Measurements from ENCODE around the gene PHLDB1. TPM values are rescaled to one million over a fixed set of nuclear protein-coding genes. Genes with fewer than 3 reads are reported as not detected.

PHLDB1 gene
- total RNA-seq (2022): 31.1 and 36.2 TPM in 2 replicates
- Bru-seq, nascent RNA: percentile 46 among the genes with signal in this experiment
- percentile 54 among the genes with signal in this experiment for BruChase-seq, experiment 1, labeled RNA remaining after a 6-hour chase
- percentile 63 among the genes with signal in this experiment for BruChase-seq, experiment 2, labeled RNA remaining after a 2-hour chase
- long read RNA-seq, partial matches to known transcripts: 8 of 23 reads
- long read RNA-seq, other reads (novel, unspliced or antisense): 14 of 23 reads

GRCh38 chr11:118607401-118608359, at the start of gene PHLDB1:
Gene PHLDB1 (plus strand): TSS chr11:118607615. CDS start chr11:118613837, 6,222 bp downstream.
- intact Hi-C loops (cut with micrococcal nuclease): loop anchor here (1.0 to 5.0 kb wide), 4 partner anchors 15 to 350 kb away; partner anchors contain the start of gene UPK2
- Mint-ChIP-seq H3K27ac (ENCODE audit: low read depth, unreplicated experiment) (no peak within 1 kb of the TSS), H3K36me3 (ENCODE audit: insufficient read depth, unreplicated experiment) (peaks cover 24% of the 10 kb centered on the region), H3K27me3 (ENCODE audit: insufficient read depth, unreplicated experiment) (no peaks in the 10 kb centered on the region), H3K4me1 (ENCODE audit: insufficient read depth, unreplicated experiment) (peaks cover 23% of the 10 kb centered on the region), H3K9me3 (ENCODE audit: unreplicated experiment) (no peaks in the 10 kb centered on the region), H3K4me3 (ENCODE audit: unreplicated experiment) (peak within 1 kb of the TSS; percentile 70)
- no TSS peak for BruUV-seq (replicated peaks)
- ChIA-PET CTCF (interaction anchor here (0.7 to 4.9 kb wide), 13 partner anchors 9 to 85 kb away, joined by 3 to 35 read pairs (median 4); no protein-coding TSS in a partner anchor), POLR2A (interaction anchor here (0.5 to 7.1 kb wide), 14 partner anchors 8 to 564 kb away, joined by 3 to 113 read pairs (median 4); no protein-coding TSS in a partner anchor)
- TF ChIP-seq CTCF (IDR thresholded peaks at IDR 0.05; ENCODE audit: unreplicated experiment): peak; percentile 61
- peak; percentile 61 for DNase-seq (ENCODE audit: unreplicated experiment)

GRCh38 chr11:118560806-118561205, 46.6 kb upstream of the PHLDB1 start:
- ChIA-PET CTCF (no interaction called here), POLR2A (no interaction called here)
- Mint-ChIP-seq H3K27me3 (ENCODE audit: insufficient read depth, unreplicated experiment) (no peaks in the 10 kb centered on the region), H3K36me3 (ENCODE audit: insufficient read depth, unreplicated experiment) (peaks cover 33% of the 10 kb centered on the region), H3K4me1 (ENCODE audit: insufficient read depth, unreplicated experiment) (peaks cover 5% of the 10 kb centered on the region), H3K9me3 (ENCODE audit: unreplicated experiment) (no peaks in the 10 kb centered on the region), H3K4me3 (ENCODE audit: unreplicated experiment) (no peak overlapping the region), H3K27ac (ENCODE audit: low read depth, unreplicated experiment) (no peak overlapping the region)
- no peak for DNase-seq (ENCODE audit: unreplicated experiment)
- BruUV-seq (replicated peaks): no TSS peak
- intact Hi-C loops (cut with micrococcal nuclease): no loop called here
- no peak for TF ChIP-seq CTCF (IDR thresholded peaks at IDR 0.05; ENCODE audit: unreplicated experiment)

GRCh38 chr11:118565051-118565450, 42.4 kb upstream of the PHLDB1 start:
- no peaks in the 10 kb centered on the region for H3K27me3 Mint-ChIP-seq (ENCODE audit: insufficient read depth, unreplicated experiment)
- H3K4me3 Mint-ChIP-seq (ENCODE audit: unreplicated experiment): peak overlapping the region; percentile 91
- no peaks in the 10 kb centered on the region for H3K9me3 Mint-ChIP-seq (ENCODE audit: unreplicated experiment)
- DNase-seq (ENCODE audit: unreplicated experiment): no peak
- peaks cover 5% of the 10 kb centered on the region for H3K4me1 Mint-ChIP-seq (ENCODE audit: insufficient read depth, unreplicated experiment)
- no TSS peak for BruUV-seq (replicated peaks)
- intact Hi-C loops (cut with micrococcal nuclease): loop anchor here (5.0 kb wide), 2 partner anchors 268 to 418 kb away; no protein-coding TSS in a partner anchor
- CTCF ChIA-PET: interaction anchor here (0.7 kb wide), 1 partner anchor 117 kb away, joined by 3 read pairs; no protein-coding TSS in a partner anchor
- POLR2A ChIA-PET: no interaction called here
- peak overlapping the region; percentile 96 for H3K27ac Mint-ChIP-seq (ENCODE audit: low read depth, unreplicated experiment)
- H3K36me3 Mint-ChIP-seq (ENCODE audit: insufficient read depth, unreplicated experiment): peaks cover 11% of the 10 kb centered on the region
- TF ChIP-seq CTCF (IDR thresholded peaks at IDR 0.05; ENCODE audit: unreplicated experiment): no peak

- BruUV-seq (replicated peaks): no TSS peak
- H3K9me3 Mint-ChIP-seq (ENCODE audit: unreplicated experiment): no peaks in the 10 kb centered on the region
- ChIA-PET POLR2A (interaction anchor here (0.9 to 1.0 kb wide), 2 partner anchors 39 to 168 kb away, joined by 3 read pairs; no protein-coding TSS in a partner anchor), CTCF (interaction anchor here (0.5 to 0.8 kb wide), 4 partner anchors 45 to 361 kb away, joined by 3 to 4 read pairs (median 3); no protein-coding TSS in a partner anchor)
- no peak overlapping the region for H3K4me3 Mint-ChIP-seq (ENCODE audit: unreplicated experiment)
- intact Hi-C loops (cut with micrococcal nuclease): loop anchor here (5.0 kb wide), 2 partner anchors 272 to 422 kb away; no protein-coding TSS in a partner anchor
- H3K27ac Mint-ChIP-seq (ENCODE audit: low read depth, unreplicated experiment): no peak overlapping the region
- H3K4me1 Mint-ChIP-seq (ENCODE audit: insufficient read depth, unreplicated experiment): peaks cover 10% of the 10 kb centered on the region
- TF ChIP-seq CTCF (IDR thresholded peaks at IDR 0.05; ENCODE audit: unreplicated experiment): no peak
- peaks cover 5% of the 10 kb centered on the region for H3K36me3 Mint-ChIP-seq (ENCODE audit: insufficient read depth, unreplicated experiment)
- DNase-seq (ENCODE audit: unreplicated experiment): no peak
- H3K27me3 Mint-ChIP-seq (ENCODE audit: insufficient read depth, unreplicated experiment): no peaks in the 10 kb centered on the region
These were observed 37.7 kb upstream of the PHLDB1 start for GRCh38 chr11:118569670-118570069.

Measured in MCF 10A (cell line).